Neural cell (in vitro differentiated cells): ENCODE results near the gene VAV3. TPM values are rescaled to one million over a fixed set of nuclear protein-coding genes. Genes with fewer than 3 reads are reported as not detected.

Experiments used
- H2AFZ ChIP-seq: fragments of 200-600, 300-800 bp; sonication (generic), shearing (Covaris generic); 2 replicates; pipeline ENCODE4 v1.6.0; 2014; ENCODE audit warnings: low read depth, mild to moderate bottlenecking, antibody characterized with exemption, low read length, moderate library complexity
- H3F3A ChIP-seq: fragments of 200-600 bp; shearing (Covaris generic); 2 replicates; pipeline ENCODE4 v1.6.1; 2016; ENCODE audit warnings: mild to moderate bottlenecking, moderate library complexity, mixed read lengths, antibody characterized with exemption, low read length; ENCODE audit not compliant: insufficient read depth, poor library complexity, severe bottlenecking
- H3K27ac ChIP-seq: fragments of 200-600, 300-800 bp; sonication (generic), shearing (Covaris generic); 2 replicates; pipeline ENCODE4 v1.5.1; 2014; ENCODE audit warnings: mild to moderate bottlenecking, low read length, moderate library complexity
- H3K27me3 ChIP-seq: fragments of 300-800, 200-600 bp; sonication (generic), shearing (Covaris generic); 2 replicates; pipeline ENCODE4 v1.6.0; 2014; ENCODE audit warnings: mild to moderate bottlenecking, low read depth, low read length, moderate library complexity; ENCODE audit not compliant: insufficient read depth
- H3K36me3 ChIP-seq: fragments of 300-800, 200-600 bp; sonication (generic), shearing (Covaris generic); 2 replicates; pipeline ENCODE4 v1.5.1; 2014; ENCODE audit warnings: mild to moderate bottlenecking, antibody characterized with exemption, low read length, moderate library complexity; ENCODE audit not compliant: insufficient read depth
- H3K4me2 ChIP-seq: fragments of 300-800, 200-600 bp; sonication (generic), shearing (Covaris generic); 2 replicates; pipeline ENCODE4 v1.6.0; 2014; ENCODE audit warnings: mild to moderate bottlenecking, low read length
- H3K4me3 ChIP-seq: fragments of 300-800, 200-600 bp; sonication (generic), shearing (Covaris generic); 2 replicates; pipeline ENCODE4 v1.5.1; 2014; ENCODE audit warnings: mild to moderate bottlenecking, low read length, moderate library complexity
- H3K79me2 ChIP-seq: fragments of 200-600 bp; shearing (Covaris generic); replicated peaks from 2 replicates; pipeline ENCODE4 v1.6.0; 2014; ENCODE audit warnings: mild to moderate bottlenecking, low read length, moderate library complexity; ENCODE audit not compliant: insufficient read depth
- H3K9ac ChIP-seq: fragments of 300-800, 200-600 bp; sonication (generic), shearing (Covaris generic); 2 replicates; pipeline ENCODE4 v1.6.1; 2016; ENCODE audit warnings: mild to moderate bottlenecking, low read length, mixed read lengths
- H3K9me2 ChIP-seq: fragments of 200-600 bp; shearing (Covaris generic); 2 replicates; pipeline ENCODE4 v1.6.1; 2016; ENCODE audit warnings: mild to moderate bottlenecking, low read length, mixed read lengths; ENCODE audit not compliant: insufficient read depth
- H3K9me3 ChIP-seq: fragments of 200-600, 300-800 bp; sonication (generic), shearing (Covaris generic); 2 replicates; pipeline ENCODE4 v1.6.1; 2016; ENCODE audit warnings: mild to moderate bottlenecking, mixed run types, low read length, moderate library complexity, mixed read lengths
- H4K20me1 ChIP-seq: fragments of 200-600 bp; shearing (Covaris generic); 2 replicates; pipeline ENCODE4 v1.6.1; 2016; ENCODE audit warnings: mild to moderate bottlenecking, mixed run types; ENCODE audit not compliant: insufficient read depth
- EP300 ChIP-seq: fragments of 450-650 bp; conservative IDR thresholded peaks from 2 replicates; pipeline ENCODE4 v1.6.1; 2014; ENCODE audit warnings: antibody characterized with exemption, mild to moderate bottlenecking, moderate library complexity; ENCODE audit not compliant: poor library complexity, severe bottlenecking
- EZH2 ChIP-seq: fragments of 200-600, 300-800 bp; shearing (Covaris generic), sonication (generic); IDR thresholded peaks from 2 replicates; pipeline ENCODE4 v1.6.1; 2014; ENCODE audit warnings: antibody characterized with exemption, low read length, borderline replicate concordance, mild to moderate bottlenecking; ENCODE audit not compliant: insufficient read depth, poor library complexity, severe bottlenecking
- MXI1 ChIP-seq: fragments of 450-650 bp; conservative IDR thresholded peaks from 2 replicates; pipeline ENCODE4 v1.6.1; 2014; ENCODE audit warnings: antibody characterized with exemption, mild to moderate bottlenecking; ENCODE audit not compliant: poor library complexity, severe bottlenecking
- POLR2AphosphoS5 ChIP-seq: IDR thresholded peaks from 2 replicates; pipeline ENCODE4 v1.6.1; 2012
- RAD21 ChIP-seq: fragments of 450-650 bp; conservative IDR thresholded peaks from 2 replicates; pipeline ENCODE4 v1.6.1; 2014; ENCODE audit warnings: antibody characterized with exemption, mild to moderate bottlenecking, moderate library complexity
- SMC3 ChIP-seq: fragments of 450-650 bp; conservative IDR thresholded peaks from 2 replicates; pipeline ENCODE4 v1.6.1; 2014; ENCODE audit warnings: antibody characterized with exemption, mild to moderate bottlenecking, moderate library complexity; ENCODE audit not compliant: poor library complexity
- TAF1 ChIP-seq: IDR thresholded peaks from 2 replicates; pipeline ENCODE4 v1.6.1; 2012; ENCODE audit warnings: low read depth
- polyA plus RNA-seq: library from polyadenylated mRNA; depleted of rRNA; stranded (reverse); fragments of >200 nt; gene quantifications from 2 replicates; pipeline ENCODE4 v1.2.3, GENCODE V29; 2014
- TF ChIP-seq, protein P1 (sequence below): IDR thresholded peaks from 2 replicates; pipeline ENCODE4 v1.6.1; 2012; ENCODE audit warnings: borderline replicate concordance
- TF ChIP-seq, protein P2 (sequence below): fragments of 450-650 bp; IDR thresholded peaks from 2 replicates; pipeline ENCODE4 v1.5.1; 2014; ENCODE audit warnings: antibody characterized with exemption, mild to moderate bottlenecking, moderate library complexity; ENCODE audit not compliant: poor library complexity, severe bottlenecking

VAV3 gene
- polyA plus RNA-seq, 1 donor from 2014 or later, result 7.6 TPM

DNA sequence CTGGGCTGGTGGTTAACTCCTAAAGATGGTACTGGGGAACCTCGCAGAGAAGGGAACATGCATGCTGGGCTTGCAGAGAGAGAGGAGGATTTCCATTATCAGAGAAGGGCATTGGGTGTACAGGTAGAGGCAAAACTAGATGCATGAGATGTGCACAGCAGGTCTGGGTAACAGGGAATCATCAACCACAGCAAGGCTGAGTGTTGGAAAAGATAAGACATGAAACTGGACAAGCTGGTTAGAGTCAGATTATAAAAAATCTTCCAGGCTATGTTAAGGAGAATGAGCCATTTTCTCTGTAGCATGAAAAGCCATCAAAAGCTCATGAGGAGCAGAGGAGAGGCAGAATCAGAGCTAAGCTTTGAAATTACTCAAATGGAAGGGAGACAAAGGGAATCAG, 147.8 kb downstream of the VAV3 start:
- Histone ChIP-seq H3K9me3 (no peaks in the 10 kb centered on the region), H2AFZ (no peak overlapping the region), H3K27ac (no peak overlapping the region), H3K4me3 (no peak overlapping the region), H3K4me2 (no peak overlapping the region), H4K20me1 (no peaks in the 10 kb centered on the region), H3K9me2 (no peaks in the 10 kb centered on the region), H3K9ac (no peak overlapping the region), H3K79me2 (no peaks in the 10 kb centered on the region), H3K27me3 (no peaks in the 10 kb centered on the region), H3K36me3 (no peaks in the 10 kb centered on the region), H3F3A (no peaks in the 10 kb centered on the region)
- TF ChIP-seq, protein P1, sequence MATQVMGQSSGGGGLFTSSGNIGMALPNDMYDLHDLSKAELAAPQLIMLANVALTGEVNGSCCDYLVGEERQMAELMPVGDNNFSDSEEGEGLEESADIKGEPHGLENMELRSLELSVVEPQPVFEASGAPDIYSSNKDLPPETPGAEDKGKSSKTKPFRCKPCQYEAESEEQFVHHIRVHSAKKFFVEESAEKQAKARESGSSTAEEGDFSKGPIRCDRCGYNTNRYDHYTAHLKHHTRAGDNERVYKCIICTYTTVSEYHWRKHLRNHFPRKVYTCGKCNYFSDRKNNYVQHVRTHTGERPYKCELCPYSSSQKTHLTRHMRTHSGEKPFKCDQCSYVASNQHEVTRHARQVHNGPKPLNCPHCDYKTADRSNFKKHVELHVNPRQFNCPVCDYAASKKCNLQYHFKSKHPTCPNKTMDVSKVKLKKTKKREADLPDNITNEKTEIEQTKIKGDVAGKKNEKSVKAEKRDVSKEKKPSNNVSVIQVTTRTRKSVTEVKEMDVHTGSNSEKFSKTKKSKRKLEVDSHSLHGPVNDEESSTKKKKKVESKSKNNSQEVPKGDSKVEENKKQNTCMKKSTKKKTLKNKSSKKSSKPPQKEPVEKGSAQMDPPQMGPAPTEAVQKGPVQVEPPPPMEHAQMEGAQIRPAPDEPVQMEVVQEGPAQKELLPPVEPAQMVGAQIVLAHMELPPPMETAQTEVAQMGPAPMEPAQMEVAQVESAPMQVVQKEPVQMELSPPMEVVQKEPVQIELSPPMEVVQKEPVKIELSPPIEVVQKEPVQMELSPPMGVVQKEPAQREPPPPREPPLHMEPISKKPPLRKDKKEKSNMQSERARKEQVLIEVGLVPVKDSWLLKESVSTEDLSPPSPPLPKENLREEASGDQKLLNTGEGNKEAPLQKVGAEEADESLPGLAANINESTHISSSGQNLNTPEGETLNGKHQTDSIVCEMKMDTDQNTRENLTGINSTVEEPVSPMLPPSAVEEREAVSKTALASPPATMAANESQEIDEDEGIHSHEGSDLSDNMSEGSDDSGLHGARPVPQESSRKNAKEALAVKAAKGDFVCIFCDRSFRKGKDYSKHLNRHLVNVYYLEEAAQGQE, result no peak
- TF ChIP-seq RAD21, result no peak
- no peak for TF ChIP-seq TAF1

DNA sequence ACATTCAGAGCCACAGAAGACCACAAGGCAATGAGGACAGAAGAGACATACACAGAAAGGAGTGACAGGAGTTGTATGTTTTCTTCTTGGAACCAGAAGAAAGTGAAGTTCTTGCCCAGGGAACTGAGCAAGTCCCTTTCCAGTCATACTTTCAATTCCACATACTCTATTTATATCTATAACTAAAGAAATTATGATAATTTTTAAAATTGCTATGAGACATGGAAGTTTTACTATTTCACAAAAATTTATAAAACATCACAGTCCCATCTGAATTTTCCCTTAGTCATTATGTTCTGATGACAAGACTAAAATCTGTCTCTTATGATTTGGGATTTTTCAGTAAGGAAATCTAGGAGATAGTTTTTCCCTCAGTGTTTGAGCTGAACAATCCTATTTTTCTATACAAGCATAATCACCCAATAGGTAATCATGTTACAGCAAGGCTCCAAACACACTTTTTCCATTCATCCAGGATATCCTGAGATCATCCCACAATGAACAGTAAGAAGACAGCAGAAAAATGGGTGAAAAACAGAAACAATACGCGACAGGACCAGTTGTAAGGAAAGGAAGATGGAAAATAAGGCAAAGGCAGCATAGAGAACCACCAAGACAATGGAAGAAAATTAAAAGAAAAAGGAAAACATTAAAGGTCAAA, 154.6 kb downstream of the VAV3 start:
- Histone ChIP-seq H3K36me3 (no peaks in the 10 kb centered on the region), H4K20me1 (no peaks in the 10 kb centered on the region), H3K4me2 (no peak overlapping the region), H3K9me2 (no peaks in the 10 kb centered on the region), H3F3A (no peaks in the 10 kb centered on the region), H3K9me3 (no peaks in the 10 kb centered on the region), H2AFZ (no peak overlapping the region), H3K9ac (no peak overlapping the region), H3K4me3 (no peak overlapping the region), H3K27ac (no peak overlapping the region), H3K27me3 (no peaks in the 10 kb centered on the region), H3K79me2 (no peaks in the 10 kb centered on the region)
- TF ChIP-seq RAD21, result no peak
- TF ChIP-seq EZH2, result no peak
- TF ChIP-seq MXI1, result no peak
- no peak for TF ChIP-seq POLR2AphosphoS5
- TF ChIP-seq, protein P2, sequence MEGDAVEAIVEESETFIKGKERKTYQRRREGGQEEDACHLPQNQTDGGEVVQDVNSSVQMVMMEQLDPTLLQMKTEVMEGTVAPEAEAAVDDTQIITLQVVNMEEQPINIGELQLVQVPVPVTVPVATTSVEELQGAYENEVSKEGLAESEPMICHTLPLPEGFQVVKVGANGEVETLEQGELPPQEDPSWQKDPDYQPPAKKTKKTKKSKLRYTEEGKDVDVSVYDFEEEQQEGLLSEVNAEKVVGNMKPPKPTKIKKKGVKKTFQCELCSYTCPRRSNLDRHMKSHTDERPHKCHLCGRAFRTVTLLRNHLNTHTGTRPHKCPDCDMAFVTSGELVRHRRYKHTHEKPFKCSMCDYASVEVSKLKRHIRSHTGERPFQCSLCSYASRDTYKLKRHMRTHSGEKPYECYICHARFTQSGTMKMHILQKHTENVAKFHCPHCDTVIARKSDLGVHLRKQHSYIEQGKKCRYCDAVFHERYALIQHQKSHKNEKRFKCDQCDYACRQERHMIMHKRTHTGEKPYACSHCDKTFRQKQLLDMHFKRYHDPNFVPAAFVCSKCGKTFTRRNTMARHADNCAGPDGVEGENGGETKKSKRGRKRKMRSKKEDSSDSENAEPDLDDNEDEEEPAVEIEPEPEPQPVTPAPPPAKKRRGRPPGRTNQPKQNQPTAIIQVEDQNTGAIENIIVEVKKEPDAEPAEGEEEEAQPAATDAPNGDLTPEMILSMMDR, result no peak
- no peak for TF ChIP-seq SMC3
- TF ChIP-seq, protein P1, result no peak
- no peak for TF ChIP-seq EP300
- TF ChIP-seq TAF1, result no peak
